Keratinocyte (primary cell): Measurements from ENCODE around the gene KLHL28. TPM values are rescaled to one million over a fixed set of nuclear protein-coding genes. Genes with fewer than 3 reads are reported as not detected.

Source experiments
- DNase-seq: peaks from one replicate; pipeline ENCODE4 v3.0.0-alpha.2; 2011; ENCODE audit warnings: low read depth, missing footprints, low spot score
- FAIRE-seq: peaks from 2 replicates; lab custom pipeline; 2011; peaks lifted over from hg19 to GRCh38; lab: Jason Lieb, UNC
- H2AFZ ChIP-seq: 2 replicates; pipeline ENCODE4 v1.6.0; 2012; ENCODE audit warnings: low read length, control low read depth, inconsistent platforms; ENCODE audit not compliant: control insufficient read depth
- H3K27ac ChIP-seq: 2 replicates; pipeline ENCODE4 v1.5.1; 2011; ENCODE audit warnings: low read length; ENCODE audit not compliant: control insufficient read depth, insufficient read depth
- H3K27me3 ChIP-seq: 3 replicates; pipeline ENCODE4 v1.6.0; 2011; ENCODE audit warnings: low read length; ENCODE audit not compliant: control insufficient read depth, insufficient read depth; ENCODE audit errors: extremely low read depth
- H3K36me3 ChIP-seq, 2 experiments: 2 replicates in 1 of 2; 3 replicates in 1 of 2; pipeline ENCODE4 v1.5.1; 2011; ENCODE audit warnings: low read length in 2 of 2, mild to moderate bottlenecking in 1 of 2; ENCODE audit not compliant: control insufficient read depth in 2 of 2, insufficient read depth in 2 of 2; ENCODE audit errors: extremely low read depth in 1 of 2
- H3K4me1 ChIP-seq: 3 replicates; pipeline ENCODE4 v1.5.1; 2011; ENCODE audit warnings: low read length; ENCODE audit not compliant: control insufficient read depth, insufficient read depth; ENCODE audit errors: extremely low read depth
- H3K4me2 ChIP-seq: 3 replicates; pipeline ENCODE4 v1.6.0; 2011; ENCODE audit warnings: low read depth, low read length; ENCODE audit not compliant: control insufficient read depth, insufficient read depth; ENCODE audit errors: extremely low read depth
- H3K4me3 ChIP-seq, 3 experiments: fragments of 200-600 bp in 1 of 3; sonication (generic) in 1 of 3; 2 replicates in 2 of 3; 3 replicates in 1 of 3; pipeline ENCODE4 v1.5.1; 2011 to 2016; ENCODE audit warnings: low read length in 3 of 3, mild to moderate bottlenecking in 3 of 3, control low read depth in 2 of 3, inconsistent platforms in 1 of 3, low read depth in 1 of 3, mixed read lengths in 1 of 3, mixed run types in 1 of 3, moderate library complexity in 1 of 3; ENCODE audit not compliant: control insufficient read depth in 2 of 3, insufficient read depth in 2 of 3; ENCODE audit errors: extremely low read depth in 1 of 3
- H3K79me2 ChIP-seq: 2 replicates; pipeline ENCODE4 v1.6.0; 2012; ENCODE audit warnings: low read length; ENCODE audit not compliant: control insufficient read depth, insufficient read depth
- H3K9ac ChIP-seq: 3 replicates; pipeline ENCODE4 v1.6.0; 2011; ENCODE audit warnings: low read length; ENCODE audit not compliant: control insufficient read depth, insufficient read depth; ENCODE audit errors: extremely low read depth
- H3K9me1 ChIP-seq: 3 replicates; pipeline ENCODE4 v1.6.0; 2011; ENCODE audit warnings: low read length; ENCODE audit not compliant: control insufficient read depth, insufficient read depth; ENCODE audit errors: extremely low read depth
- H3K9me3 ChIP-seq: 2 replicates; pipeline ENCODE4 v1.5.1; 2012; ENCODE audit warnings: low read depth, low read length; ENCODE audit not compliant: control insufficient read depth
- H4K20me1 ChIP-seq: 3 replicates; pipeline ENCODE4 v1.6.0; 2011; ENCODE audit warnings: low read length; ENCODE audit not compliant: control insufficient read depth, insufficient read depth; ENCODE audit errors: extremely low read depth
- CTCF ChIP-seq, 3 experiments: IDR thresholded peaks in 1 of 3; conservative IDR thresholded peaks in 1 of 3; optimal IDR thresholded peaks in 1 of 3; 2 replicates in 2 of 3; 3 replicates in 1 of 3; pipeline versions ENCODE3 to v1.5.1; 2011; ENCODE audit warnings: low read length in 3 of 3, mild to moderate bottlenecking in 3 of 3, moderate library complexity in 2 of 3, control low read depth in 1 of 3, inconsistent platforms in 1 of 3; ENCODE audit not compliant: insufficient read depth in 2 of 3; ENCODE audit errors: extremely low read depth in 1 of 3
- EZH2 ChIP-seq: IDR thresholded peaks from one replicate; pipeline ENCODE4 v1.6.1; 2012; ENCODE audit warnings: inconsistent platforms, mild to moderate bottlenecking, low read length, moderate library complexity
- dilution Hi-C: fragments of 300-500 bp; cut with MboI; formaldehyde crosslinking; loops from one replicate; pipeline ENCODE4 v1.7.0; 2020; ENCODE audit warnings: low sequenced_read_pairs; ENCODE audit not compliant: extremely low pct_ligation_motif_present
- polyA plus RNA-seq, 5 experiments: library from polyadenylated mRNA; depleted of rRNA in 3 of 5; stranded (reverse) in 3 of 5; stranded (forward) in 1 of 5; unstranded in 1 of 5; fragments of >200 nt; gene quantifications; 1 replicate in 1 of 5; 2 replicates in 3 of 5; 3 replicates in 1 of 5; pipeline versions ENCODE4 v1.2.1 to v1.2.3, GENCODE V29; 2011 to 2012; ENCODE audit warnings: missing spikeins in 2 of 5, low read depth in 1 of 5, low replicate concordance in 1 of 5

The KLHL28 gene
- polyA plus RNA-seq, 1 donor (not counting 4 experiments of a cell fraction or from before 2014, with no cell fraction given), result 6.1 TPM

GRCh38 chr14:44940211-44940610 is 21.5 kb downstream of the KLHL28 start:
- Histone ChIP-seq H3K9me1 (no peaks in the 10 kb centered on the region), H3K36me3 (peaks cover 4 to 5% of the 10 kb centered on the region in 2 experiments), H2AFZ (no peak overlapping the region), H3K4me2 (no peak overlapping the region), H3K27me3 (no peaks in the 10 kb centered on the region), H3K27ac (no peak overlapping the region), H3K4me3 (no peak overlapping the region), H3K9me3 (no peaks in the 10 kb centered on the region), H3K79me2 (no peaks in the 10 kb centered on the region), H3K9ac (no peak overlapping the region), H3K4me1 (no peaks in the 10 kb centered on the region), H4K20me1 (no peaks in the 10 kb centered on the region)
- dilution Hi-C loops, result no loop called here
- FAIRE-seq (no peak), DNase-seq (no peak)
- TF ChIP-seq CTCF (optimal IDR thresholded peaks at IDR 0.05 in 1 of 3, IDR thresholded peaks at IDR 0.05 in 1 of 3, conservative IDR thresholded peaks at IDR 0.05 in 1 of 3; ENCODE audit: extremely low read depth in 1 of 3, insufficient read depth in 2 of 3, low read length in 3 of 3) (no peak), EZH2 (no peak)

GRCh38 chr14:44937547-44937946 is 24.2 kb downstream of the KLHL28 start:
- peaks cover 0 to 3% of the 10 kb centered on the region in 2 experiments for H3K36me3 ChIP-seq
- H3K79me2 ChIP-seq, result no peaks in the 10 kb centered on the region
- no peaks in the 10 kb centered on the region for H3K9me3 ChIP-seq
- dilution Hi-C loops, result no loop called here
- FAIRE-seq (no peak), DNase-seq (no peak)
- no peak overlapping the region for H3K27ac ChIP-seq
- H3K4me3 ChIP-seq, result no peak overlapping the region
- H3K9me1 ChIP-seq, result no peaks in the 10 kb centered on the region
- no peaks in the 10 kb centered on the region for H3K27me3 ChIP-seq
- no peak overlapping the region for H3K4me2 ChIP-seq
- H3K4me1 ChIP-seq, result no peaks in the 10 kb centered on the region
- TF ChIP-seq EZH2, result no peak
- no peak for TF ChIP-seq CTCF (optimal IDR thresholded peaks at IDR 0.05 in 1 of 3, IDR thresholded peaks at IDR 0.05 in 1 of 3, conservative IDR thresholded peaks at IDR 0.05 in 1 of 3; ENCODE audit: extremely low read depth in 1 of 3, insufficient read depth in 2 of 3, low read length in 3 of 3)
- no peak overlapping the region for H3K9ac ChIP-seq
- no peak overlapping the region for H2AFZ ChIP-seq
- H4K20me1 ChIP-seq, result no peaks in the 10 kb centered on the region
